ENCODE measurements around the gene MORN4. TPM values are rescaled to one million over a fixed set of nuclear protein-coding genes. Genes with fewer than 3 reads are reported as not detected.
A peak's percentile ranks its signal among the peaks of the same experiment; 100 is the strongest.
"Not testable (repeated sequence)": the region's sequence is repeated elsewhere in the genome, so short reads cannot be mapped to it uniquely, and the experiment has no call there.

MORN4 gene
- polyA plus RNA-seq, 6 donors from 2014 or later = 0.27 to 2.1 (median 0.77) TPM; not detected in 1

- H3K4me1 Mint-ChIP-seq = peaks cover 9 to 14% (median 10%) of the 10 kb centered on the region in 3 donors
- ATAC-seq (ENCODE audit: low read depth in 2 of 2) = no peak
- no peak for DNase-seq
- H3K27ac Mint-ChIP-seq = no peak overlapping the region
- H3K36me3 Mint-ChIP-seq = peaks cover 11 to 20% of the 10 kb centered on the region in 2 donors
- no peaks in the 10 kb centered on the region for H3K27me3 Mint-ChIP-seq
- H3K9me3 Mint-ChIP-seq = no peaks in the 10 kb centered on the region
- H3K4me3 Mint-ChIP-seq = no peak overlapping the region
Measured at GRCh38 chr10:97651773-97652172, 18.5 kb upstream of the MORN4 start.

- no peak for ATAC-seq (ENCODE audit: low read depth in 2 of 2)
Measured at GRCh38 chr10:97650726-97651125, 17.4 kb upstream of the MORN4 start.

GRCh38 chr10:97649405-97649750 is 16.1 kb upstream of the MORN4 start:
- DNase-seq; H3K9me3 Mint-ChIP-seq; ATAC-seq (ENCODE audit: low read depth in 2 of 2); H3K27me3 Mint-ChIP-seq: not testable (repeated sequence)
- H3K4me1 Mint-ChIP-seq = peaks cover 9 to 14% (median 10%) of the 10 kb centered on the region in 3 donors
- H3K4me3 Mint-ChIP-seq = peak overlapping the region in 1 of 8 donors; percentile 52
- peak overlapping the region in 5 of 6 donors; percentile 32 to 83 (median 56) for H3K27ac Mint-ChIP-seq
- peaks cover 10 to 14% of the 10 kb centered on the region in 2 donors for H3K36me3 Mint-ChIP-seq

More at GRCh38 chr10:97650726-97651125, 17.4 kb upstream of the MORN4 start:
- Mint-ChIP-seq H3K4me1 (peaks cover 9 to 14% (median 10%) of the 10 kb centered on the region in 3 donors), H3K27ac (no peak overlapping the region), H3K36me3 (peaks cover 10 to 14% of the 10 kb centered on the region in 2 donors), H3K9me3 (no peaks in the 10 kb centered on the region), H3K4me3 (no peak overlapping the region), H3K27me3 (no peaks in the 10 kb centered on the region)
- no peak for DNase-seq

GRCh38 chr10:97648562-97649404 is 15.5 kb upstream of the MORN4 start:
- peaks cover 10% of the 10 kb centered on the region in 2 donors for H3K36me3 Mint-ChIP-seq
- H3K9me3 Mint-ChIP-seq = no peaks in the 10 kb centered on the region
- ATAC-seq (ENCODE audit: low read depth in 2 of 2) (peak; percentile 95 to 99), DNase-seq (peak; percentile 47)
- peak overlapping the region; percentile 32 to 96 (median 70) for H3K27ac Mint-ChIP-seq
- H3K27me3 Mint-ChIP-seq = no peaks in the 10 kb centered on the region
- peaks cover 9 to 14% (median 10%) of the 10 kb centered on the region in 3 donors for H3K4me1 Mint-ChIP-seq
- peak overlapping the region in 3 of 8 donors; percentile 14 to 85 (median 52) for H3K4me3 Mint-ChIP-seq

- H3K4me3 Mint-ChIP-seq = no peak overlapping the region
- H3K27me3 Mint-ChIP-seq = no peaks in the 10 kb centered on the region
Measured at GRCh38 chr10:97647556-97647955, 14.3 kb upstream of the MORN4 start.

GRCh38 chr10:97644936-97645335 is 11.6 kb upstream of the MORN4 start:
- H3K27ac Mint-ChIP-seq = no peak overlapping the region

More at GRCh38 chr10:97647556-97647955, 14.3 kb upstream of the MORN4 start:
- Mint-ChIP-seq H3K27ac (peak overlapping the region in 2 of 6 donors; percentile 75 to 83), H3K36me3 (peaks cover under 1% of the 10 kb centered on the region in 2 donors), H3K4me1 (peaks cover 14 to 22% (median 19%) of the 10 kb centered on the region in 3 donors), H3K9me3 (no peaks in the 10 kb centered on the region)
- DNase-seq (no peak), ATAC-seq (ENCODE audit: low read depth in 2 of 2) (no peak)

GRCh38 chr10:97643441-97643985 is 10.2 kb upstream of the MORN4 start:
- H3K27ac Mint-ChIP-seq = peak overlapping the region in 1 of 6 donors; percentile 26
- H3K4me1 Mint-ChIP-seq = peaks cover 16 to 31% (median 22%) of the 10 kb centered on the region in 3 donors
- H3K4me3 Mint-ChIP-seq = peak overlapping the region in 5 of 8 donors; percentile 31 to 98 (median 75)
- H3K27me3 Mint-ChIP-seq = no peaks in the 10 kb centered on the region
- no peaks in the 10 kb centered on the region for H3K36me3 Mint-ChIP-seq
- H3K9me3 Mint-ChIP-seq = no peaks in the 10 kb centered on the region
- DNase-seq = no peak
- no peak for ATAC-seq (ENCODE audit: low read depth in 2 of 2)

More at GRCh38 chr10:97644936-97645335, 11.6 kb upstream of the MORN4 start:
- H3K4me3 Mint-ChIP-seq = no peak overlapping the region
- ATAC-seq (ENCODE audit: low read depth in 2 of 2) = no peak
- H3K4me1 Mint-ChIP-seq = peaks cover 23 to 39% (median 29%) of the 10 kb centered on the region in 3 donors
- no peaks in the 10 kb centered on the region for H3K9me3 Mint-ChIP-seq
- no peaks in the 10 kb centered on the region for H3K36me3 Mint-ChIP-seq
- no peaks in the 10 kb centered on the region for H3K27me3 Mint-ChIP-seq
- DNase-seq = no peak

- peak overlapping the region; percentile 19 to 99 (median 89) for H3K4me3 Mint-ChIP-seq
- peaks cover 15 to 26% (median 20%) of the 10 kb centered on the region in 3 donors for H3K4me1 Mint-ChIP-seq
- H3K9me3 Mint-ChIP-seq; H3K27me3 Mint-ChIP-seq; H3K36me3 Mint-ChIP-seq; ATAC-seq (ENCODE audit: low read depth in 2 of 2); DNase-seq: not testable (repeated sequence)
- H3K27ac Mint-ChIP-seq = peak overlapping the region in 3 of 6 donors; percentile 43 to 68 (median 56)
Measured at GRCh38 chr10:97642471-97643159, 9.3 kb upstream of the MORN4 start.

GRCh38 chr10:97640868-97641811 is 7.8 kb upstream of the MORN4 start:
- Mint-ChIP-seq H3K36me3 (no peaks in the 10 kb centered on the region), H3K27ac (peak overlapping the region; percentile 76 to 98 (median 96)), H3K9me3 (no peaks in the 10 kb centered on the region), H3K4me1 (peaks cover 15 to 26% (median 20%) of the 10 kb centered on the region in 3 donors), H3K27me3 (no peaks in the 10 kb centered on the region), H3K4me3 (peak overlapping the region; percentile 92 to 99 (median 98))
- DNase-seq = peak; percentile 45
- peak; percentile 14 to 15 for ATAC-seq (ENCODE audit: low read depth in 2 of 2)

- Mint-ChIP-seq H3K4me1 (peaks cover 15 to 26% (median 20%) of the 10 kb centered on the region in 3 donors), H3K9me3 (no peaks in the 10 kb centered on the region), H3K4me3 (peak within 1 kb of the TSS; percentile 92 to 99 (median 98)), H3K27ac (peak within 1 kb of the TSS; percentile 76 to 98 (median 96)), H3K36me3 (no peaks in the 10 kb centered on the region), H3K27me3 (no peaks in the 10 kb centered on the region)
- peak; percentile 98 for DNase-seq
- ATAC-seq (ENCODE audit: low read depth in 2 of 2) = peak; percentile 94
Measured at GRCh38 chr10:97640174-97640867, 7.0 kb upstream of the MORN4 start, which contains the start of gene PI4K2A. Gene PI4K2A (plus strand): TSS chr10:97640671. CDS start chr10:97640743, 72 bp downstream.

GRCh38 chr10:97639090-97639489 is 5.8 kb upstream of the MORN4 start:
- H3K4me3 Mint-ChIP-seq = peak overlapping the region in 2 of 8 donors; percentile 31 to 44
- not testable (repeated sequence) for H3K27me3 Mint-ChIP-seq; H3K9me3 Mint-ChIP-seq; H3K36me3 Mint-ChIP-seq; DNase-seq; ATAC-seq (ENCODE audit: low read depth in 2 of 2)
- H3K27ac Mint-ChIP-seq = peak overlapping the region in 1 of 6 donors; percentile 41
- H3K4me1 Mint-ChIP-seq = peaks cover 15 to 26% (median 20%) of the 10 kb centered on the region in 3 donors

- Mint-ChIP-seq H3K36me3 (peaks cover 0 to 7% of the 10 kb centered on the region in 2 donors), H3K27me3 (peaks cover 0 to 5% (median 4%) of the 10 kb centered on the region in 3 donors), H3K9me3 (peaks cover 0 to 2% (median 0%) of the 10 kb centered on the region in 7 donors), H3K27ac (no peak overlapping the region), H3K4me3 (no peak overlapping the region), H3K4me1 (peaks cover 15 to 17% (median 15%) of the 10 kb centered on the region in 3 donors)
- ATAC-seq (ENCODE audit: low read depth in 2 of 2) (no peak), DNase-seq (no peak)
Measured at GRCh38 chr10:97635577-97635976, 2.3 kb upstream of the MORN4 start.

Data from naive B cell (primary cell).